ENCODE results near the gene ANKRD39.
A peak's percentile ranks its signal among the peaks of the same experiment; 100 is the strongest.

Gene ANKRD39

DNA sequence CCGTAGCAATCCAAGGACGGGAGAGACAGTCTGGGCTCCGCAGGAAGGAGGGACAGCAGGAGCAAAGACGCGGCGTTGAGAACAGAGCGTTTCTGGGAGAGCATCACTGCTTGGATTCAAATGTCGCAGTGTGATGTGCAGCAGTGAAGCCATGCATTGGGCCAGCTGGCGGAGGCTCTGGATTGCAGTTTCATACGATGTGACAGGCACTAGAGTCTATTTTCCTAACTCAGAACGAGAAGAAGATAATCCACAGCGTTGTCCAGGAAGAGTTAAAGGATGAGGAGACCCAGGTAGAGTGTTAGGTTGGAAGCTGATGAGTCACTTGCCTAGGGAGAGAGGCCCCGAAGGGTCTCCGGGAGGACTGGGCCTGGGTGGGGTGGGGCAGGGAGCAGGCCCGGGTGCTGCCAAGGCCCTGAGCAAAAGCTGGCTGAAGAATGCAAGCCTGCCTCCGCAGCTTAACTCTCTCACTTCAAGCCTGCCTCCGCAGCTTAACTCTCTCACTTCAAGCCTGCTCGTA lies 29.7 kb upstream of the ANKRD39 start:
- DNase-seq: no peak

DNA sequence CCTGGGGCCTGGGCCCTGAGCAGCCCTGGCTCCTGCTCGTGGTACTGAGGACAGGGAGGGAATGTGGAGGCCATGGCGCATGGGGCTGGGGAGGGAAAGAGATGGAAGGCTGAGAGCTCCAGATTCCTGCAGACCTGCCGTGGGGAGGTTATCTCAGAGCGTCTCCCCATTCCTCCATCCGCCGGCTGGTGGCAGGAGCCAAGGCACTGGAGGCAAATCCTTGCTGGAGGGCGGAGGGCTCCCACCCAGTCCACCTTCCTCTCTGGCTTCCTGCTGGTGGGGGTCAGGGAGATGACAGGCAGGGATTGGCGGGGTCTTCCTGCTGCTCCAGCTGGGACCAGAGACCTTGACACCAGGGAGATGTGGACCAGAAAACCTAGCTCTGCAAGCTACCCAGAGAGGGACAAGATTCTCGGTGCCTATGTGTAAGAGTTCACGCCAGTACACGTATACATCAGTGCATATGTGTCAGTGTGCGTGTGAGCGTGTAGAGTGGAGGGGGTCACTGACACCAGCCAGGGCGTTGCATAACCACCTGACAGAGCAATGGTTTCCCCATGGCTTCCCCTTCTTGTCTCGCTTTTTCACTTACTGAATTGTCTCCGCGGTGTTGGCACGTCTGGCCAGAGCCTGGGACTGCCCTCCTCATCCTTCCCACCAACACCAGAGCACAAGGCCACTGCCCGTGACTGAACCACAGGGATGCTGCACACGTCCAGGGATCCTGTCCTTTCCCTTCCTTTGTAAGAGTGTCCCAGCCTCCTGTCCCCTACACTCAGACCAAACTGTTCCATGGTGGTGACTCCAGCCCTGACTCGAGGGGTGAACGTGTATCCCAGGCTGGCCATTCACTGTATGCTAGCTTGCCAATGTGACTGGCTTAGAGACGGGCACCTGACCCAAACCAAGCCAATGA lies 27.9 kb upstream of the ANKRD39 start:
- peak; percentile 73 to 86 (median 86) for DNase-seq

DNA sequence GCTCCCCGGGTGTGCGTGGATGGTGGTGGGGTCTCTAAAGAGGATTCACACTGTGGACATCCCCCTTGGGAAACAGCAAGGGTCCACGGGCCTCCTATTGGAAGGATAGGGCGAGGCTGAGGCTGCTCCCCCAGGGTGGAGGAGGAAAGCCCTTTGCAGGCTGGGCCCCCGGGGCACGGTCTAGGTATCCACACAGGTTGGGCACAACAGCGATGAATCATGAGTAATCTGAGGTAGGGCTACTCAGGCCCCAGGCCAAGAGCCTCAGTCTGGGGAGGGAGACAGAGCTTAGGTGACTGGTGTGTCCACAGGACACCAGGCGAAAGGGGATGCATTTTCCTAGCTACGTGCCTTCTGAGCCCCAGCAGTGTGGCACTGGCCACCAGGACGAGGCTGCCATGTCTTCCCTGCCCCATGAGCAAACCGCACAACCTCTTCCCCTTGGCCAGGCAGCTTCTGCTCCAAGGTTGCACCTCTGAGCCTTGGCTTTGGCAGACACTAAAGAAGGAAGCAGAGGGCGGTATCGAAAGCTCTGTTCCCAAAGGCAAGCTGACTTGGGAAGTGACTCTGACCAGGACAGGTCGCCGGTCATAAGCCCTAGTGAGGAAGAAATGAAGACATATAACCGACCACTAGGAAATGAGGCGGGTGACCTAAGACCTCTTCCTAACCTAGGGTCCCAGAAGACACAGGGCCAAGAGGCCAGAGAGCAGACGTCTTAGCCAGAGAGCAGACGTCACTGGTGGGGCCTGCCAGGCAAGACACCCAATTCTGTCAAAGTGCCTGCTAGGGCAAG lies 26.7 kb upstream of the ANKRD39 start:
- no peak for DNase-seq

DNA sequence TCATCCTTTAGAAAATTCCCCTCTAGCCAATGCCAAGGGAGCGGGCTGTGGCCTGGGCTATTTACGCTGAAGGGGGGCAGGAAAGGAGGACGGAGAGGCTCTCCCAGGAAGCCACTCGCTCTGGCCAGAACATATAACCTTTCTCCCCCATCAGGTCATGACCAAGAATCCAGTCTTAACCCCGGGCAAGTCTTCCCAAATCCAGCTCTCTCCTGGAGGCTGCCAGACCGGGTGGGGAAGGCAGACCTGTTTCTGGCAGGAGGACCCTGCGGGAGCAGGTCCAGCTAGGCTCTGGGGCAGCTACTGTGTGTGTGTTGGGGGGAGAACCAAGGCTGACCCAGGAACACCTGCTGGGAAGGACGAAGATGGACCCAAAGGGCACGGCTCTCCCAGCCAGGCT lies 25.5 kb upstream of the ANKRD39 start:
- no peak for DNase-seq

DNA sequence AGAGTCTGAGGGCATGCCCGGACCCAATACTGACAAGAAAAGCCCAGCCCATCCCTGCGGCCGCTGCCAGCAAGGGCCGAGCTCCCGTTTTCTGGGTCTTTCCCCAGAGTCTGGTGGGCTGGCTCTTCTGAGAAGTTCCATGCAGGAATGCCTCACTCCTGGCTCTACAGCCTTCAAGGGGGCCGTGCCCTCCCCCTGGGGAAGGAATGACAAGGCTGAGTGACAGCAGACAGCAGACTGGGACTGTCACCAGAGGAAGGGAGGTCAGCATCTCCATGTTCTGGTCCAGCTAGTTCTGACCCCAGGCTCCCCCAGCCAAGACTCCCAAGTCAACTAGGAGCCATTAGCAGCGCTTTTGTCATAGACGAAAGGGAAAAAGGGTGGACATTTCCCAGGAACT lies 25.1 kb upstream of the ANKRD39 start:
- no peak for DNase-seq

DNA sequence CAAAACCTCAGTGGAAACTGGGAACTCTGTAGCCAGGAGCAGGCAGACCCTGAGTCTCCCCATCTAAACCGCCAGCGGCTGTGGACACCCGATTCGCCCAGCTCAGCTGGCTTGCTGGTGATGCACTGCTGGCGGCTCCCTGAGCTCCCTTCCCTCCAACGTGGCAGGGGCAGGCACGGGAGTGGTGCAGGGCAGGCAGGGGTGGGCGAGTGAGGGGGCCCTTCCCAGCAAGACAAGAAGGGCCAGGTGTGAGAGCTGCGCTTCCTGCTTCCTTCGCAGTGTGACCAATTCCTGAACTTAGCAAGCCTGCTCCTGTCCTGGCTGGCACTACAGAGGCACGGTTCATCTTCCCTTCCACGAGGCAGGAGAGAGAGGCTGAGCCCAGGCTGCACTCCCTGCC lies 24.4 kb upstream of the ANKRD39 start:
- no peak for DNase-seq

DNA sequence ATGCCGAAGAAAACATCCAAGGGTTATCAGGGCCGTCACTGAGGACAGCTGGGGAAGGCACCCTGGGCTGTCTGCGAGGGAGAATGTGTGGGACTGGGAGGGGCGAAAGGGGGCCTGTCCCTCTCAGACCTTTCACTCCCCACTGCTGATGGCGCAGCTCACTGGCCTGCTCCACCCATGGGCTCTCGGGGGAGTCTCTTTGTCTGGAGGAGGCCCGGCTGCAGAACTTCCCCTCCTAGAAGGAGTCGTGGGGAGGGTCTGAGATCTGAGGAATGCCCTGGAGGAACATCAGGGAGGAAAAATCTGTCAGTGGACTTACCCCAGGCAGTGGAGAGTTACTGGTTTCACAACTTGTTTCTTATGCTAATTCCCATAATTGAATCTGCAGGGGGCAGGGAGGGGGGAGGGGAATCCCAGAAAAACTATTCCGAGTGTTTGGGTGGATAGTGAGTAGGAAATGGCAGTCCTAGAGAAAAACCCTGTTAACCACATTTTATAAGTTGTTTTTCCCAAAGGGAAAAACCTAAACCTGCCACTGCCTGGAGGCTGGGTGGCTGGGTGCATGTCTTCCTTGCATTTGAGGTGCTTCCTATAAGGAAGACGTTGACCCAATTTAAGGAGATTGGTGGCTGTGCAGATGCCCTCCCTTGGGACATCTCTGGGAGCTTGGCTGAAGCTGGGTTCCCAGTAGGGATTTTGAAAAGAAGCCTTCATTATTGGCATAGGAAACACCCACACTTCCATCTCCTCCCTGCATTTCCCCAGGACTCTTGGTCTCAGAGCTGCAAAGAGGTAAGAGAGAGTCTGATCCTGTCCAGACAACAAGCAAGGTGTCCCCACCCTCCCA lies 23.8 kb upstream of the ANKRD39 start:
- no peak for DNase-seq

DNA sequence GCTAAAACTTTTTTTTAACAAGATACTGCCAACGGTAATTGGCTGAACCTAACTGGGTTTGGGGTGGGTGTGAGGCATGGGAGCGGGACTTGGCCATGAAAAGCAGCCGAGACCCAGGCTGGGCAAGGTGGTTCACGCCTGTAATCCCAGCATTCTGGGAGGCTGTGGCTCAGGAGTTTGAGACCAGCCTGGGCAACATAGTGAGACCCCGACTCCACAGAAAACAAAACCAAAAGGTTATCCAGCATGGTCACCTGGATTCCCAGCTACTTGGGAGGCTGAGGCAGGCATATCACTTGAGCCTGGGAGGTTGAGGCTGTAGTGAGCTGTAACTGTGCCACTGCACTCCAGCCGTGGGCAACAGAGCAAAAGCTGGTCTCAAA lies 23.1 kb upstream of the ANKRD39 start:
- DNase-seq: no peak

DNA sequence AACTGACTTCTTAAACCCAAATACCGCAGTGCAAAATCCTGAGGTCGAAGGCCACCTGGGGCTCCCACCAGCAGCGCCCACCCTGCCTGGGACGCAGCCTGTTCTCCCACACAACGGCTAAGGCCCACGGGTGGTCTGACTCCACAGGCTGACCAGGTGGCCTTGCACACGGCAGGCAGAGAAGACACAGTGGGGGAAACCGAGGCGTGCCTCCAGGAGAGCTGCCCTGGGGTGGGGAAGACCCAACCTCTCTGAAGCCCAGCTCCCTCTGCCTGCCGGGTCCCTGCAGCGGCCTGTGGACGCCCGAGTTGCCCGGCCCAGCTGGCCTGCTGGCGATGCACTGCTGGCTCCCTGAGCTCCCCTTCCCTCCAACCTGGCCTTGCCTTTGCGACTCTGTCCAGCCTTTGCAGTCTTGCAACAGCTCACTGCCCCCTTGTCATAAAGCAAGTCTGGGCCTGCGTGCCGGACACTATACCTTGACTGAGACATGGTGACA lies 21.8 kb upstream of the ANKRD39 start:
- no peak for DNase-seq

DNA sequence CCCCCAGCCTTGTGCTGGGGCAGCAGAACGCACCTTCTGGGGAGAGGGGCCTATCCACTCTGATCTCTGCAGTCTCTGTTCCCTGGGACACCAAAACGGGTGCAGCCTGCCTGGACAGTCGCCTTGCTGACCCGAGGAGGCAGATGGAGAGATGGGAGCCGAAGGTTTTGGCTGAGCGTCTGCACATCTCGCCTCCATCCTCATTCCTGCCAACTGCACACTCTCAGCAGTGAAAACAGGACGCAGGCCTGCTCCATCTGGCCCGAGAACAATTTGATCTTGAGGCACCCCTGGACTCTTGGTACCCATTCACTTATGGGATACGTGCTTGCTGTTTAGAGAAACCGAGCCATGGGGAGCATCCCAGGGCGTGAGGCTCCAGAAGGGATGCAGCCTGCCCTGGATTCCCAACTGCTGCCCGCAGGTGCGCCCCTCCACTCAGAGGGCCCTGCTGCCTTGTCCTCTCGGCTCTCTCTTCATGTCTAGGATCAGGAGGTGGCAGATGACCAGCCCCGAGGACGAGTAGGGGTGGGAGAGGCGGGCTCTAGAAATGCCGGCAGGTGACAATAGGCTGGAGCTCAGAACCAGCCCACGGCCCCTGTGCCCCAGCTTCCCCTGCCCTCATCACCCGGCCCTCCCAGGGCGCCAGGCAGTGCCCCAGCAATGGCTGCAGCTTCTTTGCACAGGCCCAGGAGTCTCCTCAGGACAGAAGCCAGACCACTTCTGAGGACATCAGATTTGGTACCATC lies 21.2 kb upstream of the ANKRD39 start:
- no peak for DNase-seq

DNA sequence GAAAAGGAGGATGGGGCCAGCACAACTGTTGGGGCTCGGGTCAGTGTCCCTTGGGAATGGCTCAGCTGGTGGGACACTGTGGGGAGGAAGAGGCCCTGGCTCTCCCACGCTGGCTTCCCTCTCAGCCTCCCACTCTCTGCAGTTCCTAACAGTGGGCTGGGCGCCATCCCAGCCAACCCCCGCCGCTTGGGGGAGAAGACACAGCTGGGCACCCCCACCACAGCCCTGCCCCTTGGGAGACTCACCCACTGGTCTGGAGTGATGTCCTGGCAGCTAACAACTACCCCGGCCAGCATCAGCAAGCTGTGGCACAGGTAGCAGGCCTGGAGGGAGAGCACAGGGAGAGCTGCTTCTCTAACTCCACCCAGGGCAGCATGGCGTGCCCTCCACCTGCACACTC lies 20.4 kb upstream of the ANKRD39 start:
- no peak for DNase-seq

DNA sequence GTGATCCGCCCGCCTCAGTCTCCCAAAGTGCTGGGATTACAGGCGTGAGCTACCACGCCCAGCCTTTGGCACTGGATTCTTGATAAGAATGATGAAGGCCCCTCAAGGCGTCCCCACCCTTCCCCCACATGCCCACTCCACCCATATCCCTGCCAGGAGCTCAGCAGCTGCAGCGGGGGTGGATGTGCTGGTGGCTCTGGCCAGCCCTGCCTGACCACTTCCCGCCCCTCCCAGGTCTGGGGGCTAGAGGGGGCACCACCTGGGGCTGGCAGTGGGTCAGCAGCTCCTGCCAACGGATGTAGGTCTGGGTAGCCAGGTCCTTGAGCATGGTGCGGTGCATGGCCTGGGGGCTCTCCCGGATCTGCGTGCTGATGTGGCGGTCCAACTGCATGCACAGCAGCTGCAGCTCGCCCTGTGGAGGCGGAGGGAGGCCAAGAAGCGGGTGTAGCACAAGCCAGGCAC lies 19.8 kb upstream of the ANKRD39 start:
- DNase-seq: no peak

DNA sequence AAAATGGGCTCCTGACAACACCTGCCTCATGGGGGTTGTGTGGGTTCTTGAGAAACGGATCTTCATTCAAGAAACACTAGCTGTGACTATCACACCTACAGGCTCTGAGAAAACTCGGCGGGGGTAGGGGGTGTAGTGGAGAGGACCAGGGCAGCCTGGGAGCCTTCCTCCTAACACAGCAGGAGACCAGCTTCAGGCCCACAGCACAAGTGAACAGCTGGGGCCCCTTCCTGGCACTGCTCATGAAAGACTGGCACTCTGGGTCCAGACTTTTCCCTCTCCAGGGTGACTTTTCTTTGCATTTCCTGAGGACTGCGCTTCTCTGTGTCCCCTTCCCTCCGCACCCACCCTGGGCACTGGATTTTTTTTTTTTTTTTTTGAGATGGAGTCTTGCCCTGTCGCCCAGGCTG lies 19.2 kb upstream of the ANKRD39 start:
- no peak for DNase-seq

DNA sequence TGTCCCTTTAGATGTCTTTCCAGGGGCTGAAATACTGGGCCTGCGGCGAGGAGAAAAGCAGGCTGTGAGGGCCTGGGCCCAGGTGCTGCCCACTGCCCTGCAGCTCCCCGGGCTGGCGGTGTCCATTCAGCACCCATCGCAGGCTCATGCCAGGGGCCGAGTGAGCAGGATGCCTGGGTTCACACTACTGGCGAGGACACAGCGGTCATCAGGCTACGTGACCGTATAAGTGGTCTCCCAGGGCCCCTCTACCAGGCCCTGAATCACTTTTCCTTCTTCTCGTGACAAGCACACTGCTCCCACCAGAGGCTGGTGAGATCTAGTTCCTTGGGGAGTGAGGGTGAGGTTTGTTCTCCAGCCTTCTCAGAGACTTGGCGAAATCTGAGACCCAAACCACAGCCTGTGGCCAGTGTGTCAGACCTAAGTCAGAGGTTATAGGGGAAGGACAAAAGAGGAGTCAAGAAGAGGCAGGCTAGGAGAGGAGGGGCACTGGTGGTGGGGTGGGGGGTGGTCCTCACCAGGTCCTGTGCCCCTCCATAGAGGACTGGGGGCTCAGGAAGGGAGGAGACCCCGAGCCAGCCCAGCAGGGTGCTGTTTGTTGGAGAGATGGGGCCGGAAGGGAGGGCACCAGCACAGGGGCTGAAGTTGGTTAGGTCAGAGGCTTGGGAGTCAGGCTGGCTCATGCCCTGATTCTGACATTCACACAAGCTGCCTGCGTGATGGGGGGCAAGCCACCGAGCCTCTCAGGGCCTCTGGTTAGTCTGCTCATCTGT lies 18.6 kb upstream of the ANKRD39 start:
- DNase-seq: no peak

DNA sequence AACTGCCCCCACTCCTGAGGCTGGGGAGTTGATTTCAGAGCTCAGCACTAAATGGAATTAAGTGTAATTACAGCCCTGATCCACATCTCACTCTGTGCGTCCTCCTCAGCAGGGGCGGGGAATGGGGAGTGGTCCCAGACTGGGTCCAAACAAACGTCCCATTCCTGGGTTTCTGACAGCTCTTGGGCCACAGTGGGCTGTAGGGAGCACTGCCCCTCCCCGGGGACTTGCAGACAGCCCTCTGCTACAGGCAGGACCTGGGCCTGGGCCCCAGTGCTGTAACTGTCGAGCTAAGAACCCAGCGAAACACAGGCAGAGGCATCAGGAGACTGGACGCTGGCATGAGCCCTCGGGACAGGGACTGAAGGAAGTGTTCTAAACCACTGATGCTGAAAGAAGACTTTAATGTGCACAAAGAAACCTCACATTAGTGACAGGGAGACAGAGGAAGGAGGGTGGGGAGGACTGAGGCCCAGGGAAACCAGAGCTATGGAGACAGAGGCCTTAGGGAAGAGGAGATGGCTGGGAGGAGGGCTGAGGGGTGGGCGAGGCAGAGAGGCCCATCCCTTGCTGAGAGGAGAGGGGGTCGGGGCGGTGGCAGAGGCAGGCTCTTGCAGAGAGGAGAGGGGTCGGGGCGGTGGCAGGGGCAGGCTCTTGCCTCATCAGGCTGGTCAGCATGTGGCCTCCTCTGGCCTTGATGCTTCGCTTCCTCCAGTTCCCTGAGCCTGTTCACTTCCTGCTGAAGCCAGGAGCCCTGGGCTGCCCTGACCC lies 17.9 kb upstream of the ANKRD39 start:
- no peak for DNase-seq

DNA sequence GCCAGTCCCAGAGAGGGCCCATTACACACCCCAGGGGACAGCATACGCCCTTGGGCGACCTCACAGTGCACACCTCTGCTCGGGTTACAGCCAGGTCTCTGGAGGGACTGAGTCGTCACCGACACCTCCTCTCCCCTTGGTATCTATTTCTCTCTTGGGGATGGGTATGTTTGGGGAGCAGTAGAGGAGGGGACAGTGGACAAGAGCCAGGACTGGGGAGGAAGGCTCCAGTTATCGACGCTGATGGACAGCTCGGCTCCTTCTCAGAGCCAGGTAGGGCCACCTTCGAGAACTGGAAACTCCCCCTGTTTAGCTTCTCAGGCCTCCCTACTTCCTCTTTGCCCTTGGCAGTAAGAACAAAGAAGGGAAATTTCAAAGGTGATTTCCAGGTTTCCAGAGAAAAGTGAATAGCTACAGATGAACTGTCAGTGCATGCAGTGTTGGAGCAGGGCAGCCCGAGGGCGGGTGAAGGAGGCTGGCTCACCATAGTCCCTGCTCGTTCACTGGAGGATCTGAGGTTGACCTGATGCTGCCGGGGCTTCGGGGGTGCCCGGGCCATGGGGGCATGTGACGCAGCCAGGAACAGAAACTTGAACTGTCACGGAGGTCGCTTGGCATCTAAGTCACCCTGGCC lies 16.5 kb upstream of the ANKRD39 start:
- peak; percentile 62 to 70 (median 68) for DNase-seq

DNA sequence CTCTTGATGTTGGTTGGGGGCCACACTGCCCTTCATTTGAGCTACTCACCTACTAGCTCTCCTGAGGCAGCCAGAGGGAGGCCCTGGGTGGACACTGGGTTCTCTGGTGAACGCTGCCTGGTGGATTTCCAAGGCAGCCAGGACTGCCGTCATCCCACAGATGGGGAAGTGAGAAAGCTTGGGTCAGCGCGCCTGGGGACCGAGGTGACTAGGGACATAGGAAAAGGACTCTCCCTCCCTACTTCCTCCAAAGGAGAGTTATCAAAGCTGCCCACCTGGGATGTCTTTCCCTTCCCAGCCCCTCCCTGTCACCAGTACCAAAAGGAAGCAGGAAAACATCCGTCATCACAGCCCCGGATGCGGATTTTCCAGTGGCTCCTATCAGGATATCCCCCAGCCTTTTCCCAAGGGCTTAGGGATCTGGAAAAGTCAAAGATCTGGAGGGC lies 15.9 kb upstream of the ANKRD39 start:
- DNase-seq: peak; percentile 87 to 90 (median 87)

DNA sequence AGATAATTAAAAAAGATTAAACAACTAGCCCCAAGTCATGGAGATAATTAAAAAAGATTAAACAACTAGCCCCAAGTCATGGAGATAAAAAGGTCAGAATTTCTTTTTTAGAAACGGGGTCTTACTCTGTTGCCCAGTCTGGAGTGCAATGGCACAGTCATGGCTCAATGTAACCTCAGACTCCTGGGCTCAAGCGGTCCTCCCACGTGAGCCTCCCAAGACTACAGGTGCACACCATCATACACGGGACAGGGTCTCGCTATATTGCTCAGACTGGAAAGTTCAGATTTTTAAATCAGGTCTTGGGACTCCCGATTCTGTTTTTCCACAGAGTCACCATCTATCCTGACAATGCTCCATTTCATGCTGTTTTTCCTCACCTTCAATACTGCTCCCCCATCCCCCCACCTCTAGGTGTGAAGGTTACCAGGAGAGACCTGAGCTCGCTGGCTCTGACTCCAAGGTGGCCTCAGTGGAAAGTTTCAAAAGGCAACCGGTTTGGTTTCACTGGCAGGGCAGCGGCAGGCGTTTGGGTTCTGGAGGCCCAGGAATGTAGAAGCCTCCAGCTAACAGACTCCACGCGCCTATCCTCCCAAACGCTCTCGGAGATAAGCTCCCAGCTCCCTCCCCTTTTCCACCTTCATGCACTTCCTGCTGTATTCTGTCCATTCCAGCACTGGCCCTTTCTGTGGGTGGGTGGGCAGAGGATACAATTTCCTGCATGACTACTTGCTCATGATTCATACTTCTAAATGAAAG lies 15.0 kb upstream of the ANKRD39 start:
- no peak for DNase-seq

All from suppressor macrophage treated with lipopolysaccharide for 1 hour (primary cell).